ENCODE measurements around the gene TSGA10IP.

- no peak for TF ChIP-seq MYC (IDR thresholded peaks at IDR 0.05; ENCODE audit: low read depth, low read length)
- no peak for TF ChIP-seq POLR2A (IDR thresholded peaks at IDR 0.05; ENCODE audit: extremely low read depth, insufficient read length)
Observed at GRCh38 chr11:65937766-65938165, 7.5 kb upstream of the TSGA10IP start.

Measured in NB4 (cell line).